Subcutaneous abdominal adipose tissue (tissue), 5 donors: ENCODE data around the gene TTLL13.

Experiments
- H3K27ac ChIP-seq: one replicate; pipeline ENCODE4 v1.7.0; 2013; ENCODE audit warnings: low read depth, mild to moderate bottlenecking, inconsistent platforms, low read length, moderate library complexity
- H3K27me3 ChIP-seq, 5 donors: one replicate each; pipeline ENCODE4 v1.7.0; 2013; ENCODE audit warnings: low read length in 5 of 5, inconsistent platforms in 1 of 5; ENCODE audit not compliant: control insufficient read depth in 5 of 5, insufficient read depth in 4 of 5
- H3K36me3 ChIP-seq, 5 donors: one replicate each; pipeline ENCODE4 v1.7.0; 2013; ENCODE audit warnings: low read length in 5 of 5; ENCODE audit not compliant: control insufficient read depth in 5 of 5, insufficient read depth in 5 of 5
- H3K4me1 ChIP-seq, 5 donors: one replicate each; pipeline ENCODE4 v1.7.0; 2013; ENCODE audit warnings: low read length in 5 of 5, mild to moderate bottlenecking in 3 of 5, moderate library complexity in 1 of 5; ENCODE audit not compliant: control insufficient read depth in 5 of 5, insufficient read depth in 5 of 5
- H3K4me3 ChIP-seq, 5 donors: one replicate each; pipeline ENCODE4 v1.7.0; 2013; ENCODE audit warnings: low read length in 5 of 5, low read depth in 1 of 5
- H3K9ac ChIP-seq, 5 donors: one replicate each; pipeline ENCODE4 v1.7.0; 2013; ENCODE audit warnings: low read length in 5 of 5, mild to moderate bottlenecking in 4 of 5, moderate library complexity in 3 of 5
- H3K9me3 ChIP-seq, 5 donors: one replicate each; pipeline ENCODE4 v1.7.0; 2013; ENCODE audit warnings: low read length in 5 of 5; ENCODE audit not compliant: control insufficient read depth in 5 of 5
- donor health status: healthy.
- donor health status: healthy.
- donor health status: healthy.
- donor health status: healthy.
- donor health status: healthy.

The TTLL13 gene

GRCh38 chr15:90214553-90215196 is 34.7 kb upstream of the TTLL13 start:
- H3K9me3 ChIP-seq: no peaks in the 10 kb centered on the region
- H3K36me3 ChIP-seq: peaks cover 0 to 10% (median 3%) of the 10 kb centered on the region in 5 donors
- peaks cover 2 to 20% (median 8%) of the 10 kb centered on the region in 5 donors for H3K4me1 ChIP-seq
- H3K9ac ChIP-seq: no peak overlapping the region
- no peak overlapping the region for H3K4me3 ChIP-seq
- no peak overlapping the region for H3K27ac ChIP-seq
- H3K27me3 ChIP-seq: no peaks in the 10 kb centered on the region

- H3K36me3 ChIP-seq: peaks cover 0 to 12% (median 3%) of the 10 kb centered on the region in 5 donors
- H3K4me3 ChIP-seq: no peak overlapping the region
- no peak overlapping the region for H3K9ac ChIP-seq
- no peaks in the 10 kb centered on the region for H3K27me3 ChIP-seq
- H3K9me3 ChIP-seq: no peaks in the 10 kb centered on the region
- H3K4me1 ChIP-seq: peaks cover 1 to 14% (median 11%) of the 10 kb centered on the region in 5 donors
- no peak overlapping the region for H3K27ac ChIP-seq
These were observed 31.5 kb upstream of the TTLL13 start for GRCh38 chr15:90217671-90218394.

GRCh38 chr15:90219421-90220141 is 29.8 kb upstream of the TTLL13 start:
- H3K4me1 ChIP-seq: peaks cover 1 to 12% (median 11%) of the 10 kb centered on the region in 5 donors
- H3K36me3 ChIP-seq: peaks cover 0 to 27% (median 8%) of the 10 kb centered on the region in 5 donors
- H3K27me3 ChIP-seq: no peaks in the 10 kb centered on the region
- no peak overlapping the region for H3K9ac ChIP-seq
- H3K27ac ChIP-seq: no peak overlapping the region
- H3K9me3 ChIP-seq: no peaks in the 10 kb centered on the region
- H3K4me3 ChIP-seq: no peak overlapping the region

- peaks cover 0 to 42% (median 20%) of the 10 kb centered on the region in 5 donors for H3K36me3 ChIP-seq
- no peak overlapping the region for H3K4me3 ChIP-seq
- no peak overlapping the region for H3K27ac ChIP-seq
- H3K27me3 ChIP-seq: no peaks in the 10 kb centered on the region
- H3K4me1 ChIP-seq: peaks cover 1 to 12% (median 11%) of the 10 kb centered on the region in 5 donors
- no peaks in the 10 kb centered on the region for H3K9me3 ChIP-seq
- no peak overlapping the region for H3K9ac ChIP-seq
These were observed 28.0 kb upstream of the TTLL13 start for GRCh38 chr15:90221246-90221900.

- peaks cover 0 to 45% (median 24%) of the 10 kb centered on the region in 5 donors for H3K36me3 ChIP-seq
- H3K9me3 ChIP-seq: no peaks in the 10 kb centered on the region
- no peak overlapping the region for H3K27ac ChIP-seq
- H3K4me3 ChIP-seq: no peak overlapping the region
- peaks cover 1 to 12% (median 11%) of the 10 kb centered on the region in 5 donors for H3K4me1 ChIP-seq
- no peak overlapping the region for H3K9ac ChIP-seq
- H3K27me3 ChIP-seq: no peaks in the 10 kb centered on the region
These were observed 26.8 kb upstream of the TTLL13 start for GRCh38 chr15:90222547-90222946.

GRCh38 chr15:90223441-90224165 is 25.8 kb upstream of the TTLL13 start:
- no peak overlapping the region for H3K9ac ChIP-seq
- peaks cover 0 to 49% (median 34%) of the 10 kb centered on the region in 5 donors for H3K36me3 ChIP-seq
- no peak overlapping the region for H3K4me3 ChIP-seq
- H3K27ac ChIP-seq: no peak overlapping the region
- H3K27me3 ChIP-seq: no peaks in the 10 kb centered on the region
- H3K4me1 ChIP-seq: peaks cover 1 to 12% (median 11%) of the 10 kb centered on the region in 5 donors
- H3K9me3 ChIP-seq: no peaks in the 10 kb centered on the region

GRCh38 chr15:90225047-90225446 is 24.3 kb upstream of the TTLL13 start:
- Histone ChIP-seq H3K4me3 (no peak overlapping the region), H3K27ac (no peak overlapping the region), H3K36me3 (peaks cover 0 to 63% (median 48%) of the 10 kb centered on the region in 5 donors), H3K9ac (no peak overlapping the region), H3K9me3 (no peaks in the 10 kb centered on the region), H3K27me3 (no peaks in the 10 kb centered on the region), H3K4me1 (peaks cover 1 to 15% (median 14%) of the 10 kb centered on the region in 5 donors)

- Histone ChIP-seq H3K4me3 (no peak overlapping the region), H3K36me3 (peaks cover 0 to 70% (median 54%) of the 10 kb centered on the region in 5 donors), H3K27ac (no peak overlapping the region), H3K9ac (no peak overlapping the region), H3K4me1 (peaks cover 1 to 20% (median 18%) of the 10 kb centered on the region in 5 donors), H3K27me3 (no peaks in the 10 kb centered on the region), H3K9me3 (no peaks in the 10 kb centered on the region)
These were observed 23.7 kb upstream of the TTLL13 start for GRCh38 chr15:90225504-90226234.

GRCh38 chr15:90227336-90227735 is 22.0 kb upstream of the TTLL13 start:
- Histone ChIP-seq H3K4me3 (no peak overlapping the region), H3K27me3 (no peaks in the 10 kb centered on the region), H3K4me1 (peaks cover 5 to 29% (median 26%) of the 10 kb centered on the region in 5 donors), H3K36me3 (peaks cover 0 to 76% (median 58%) of the 10 kb centered on the region in 5 donors), H3K9me3 (no peaks in the 10 kb centered on the region), H3K27ac (no peak overlapping the region), H3K9ac (no peak overlapping the region)
